H7 (cell line): ENCODE data around the gene PCTP. TPM values are rescaled to one million over a fixed set of nuclear protein-coding genes. Genes with fewer than 3 reads are reported as not detected.

Source experiments
- DNase-seq: peaks from one replicate; pipeline ENCODE4 v3.0.0; 2012
- H3K27me3 ChIP-seq: 2 replicates; pipeline ENCODE4 v1.6.0; 2011; ENCODE audit warnings: mild to moderate bottlenecking, low read length; ENCODE audit not compliant: control insufficient read depth, insufficient read depth
- H3K36me3 ChIP-seq: replicated peaks from 2 replicates; pipeline ENCODE4 v1.5.1; 2011; ENCODE audit warnings: low read length; ENCODE audit not compliant: control insufficient read depth, insufficient read depth
- H3K4me3 ChIP-seq: 2 replicates; pipeline ENCODE4 v1.5.1; 2011; ENCODE audit warnings: low read depth, mild to moderate bottlenecking, control low read depth, low read length, moderate library complexity; ENCODE audit not compliant: insufficient read depth
- total RNA-seq: library from RNA; depleted of rRNA; stranded (reverse); fragments of >200 nt; shearing (Covaris generic); gene quantifications from 2 replicates; pipeline ENCODE4 v1.2.3, GENCODE V29; 2014

Gene PCTP
- total RNA-seq, 1 experiment from 2014 or later = 20.3 TPM

GRCh38 chr17:55778389-55779118 lies 27.7 kb downstream of the PCTP start:
- DNase-seq = no peak
- no peaks in the 10 kb centered on the region for H3K27me3 ChIP-seq
- H3K36me3 ChIP-seq = no peaks in the 10 kb centered on the region; the same call in 1 of the 2 replicates
- H3K4me3 ChIP-seq = no peak overlapping the region

DNA sequence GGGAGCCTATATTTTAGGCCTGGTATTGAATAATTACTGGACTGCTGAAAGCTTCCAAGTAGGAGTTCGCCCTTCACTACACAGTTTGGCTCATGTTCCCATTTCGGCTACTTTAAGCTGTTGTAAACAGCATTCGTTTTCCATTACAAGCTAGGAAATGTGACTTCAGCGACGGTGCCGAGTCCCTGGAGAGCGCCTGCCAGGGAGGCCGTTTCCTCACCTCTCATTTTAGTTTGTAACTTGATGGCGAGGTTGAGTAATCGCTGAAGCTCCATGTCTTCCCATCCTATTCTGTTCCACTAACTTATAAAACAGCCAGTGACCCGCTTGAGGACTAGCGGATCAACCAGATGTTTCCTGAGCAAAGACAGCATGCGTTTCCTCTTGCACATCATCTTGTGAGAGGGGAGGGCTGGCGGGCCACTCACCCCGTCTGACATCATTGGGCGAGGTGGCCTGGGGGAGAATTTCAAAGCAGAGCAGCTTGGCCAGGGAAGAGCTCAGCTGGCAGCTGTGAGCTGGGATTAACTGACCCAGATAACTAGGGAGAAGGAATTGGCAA lies 32.9 kb downstream of the PCTP start:
- DNase-seq = no peak
- Histone ChIP-seq H3K36me3 (no peaks in the 10 kb centered on the region), H3K27me3 (no peaks in the 10 kb centered on the region), H3K4me3 (no peak overlapping the region)

- no peak for DNase-seq
- Histone ChIP-seq H3K4me3 (no peak overlapping the region), H3K36me3 (no peaks in the 10 kb centered on the region)
These were observed 33.8 kb downstream of the PCTP start for GRCh38 chr17:55784666-55785065.

DNA sequence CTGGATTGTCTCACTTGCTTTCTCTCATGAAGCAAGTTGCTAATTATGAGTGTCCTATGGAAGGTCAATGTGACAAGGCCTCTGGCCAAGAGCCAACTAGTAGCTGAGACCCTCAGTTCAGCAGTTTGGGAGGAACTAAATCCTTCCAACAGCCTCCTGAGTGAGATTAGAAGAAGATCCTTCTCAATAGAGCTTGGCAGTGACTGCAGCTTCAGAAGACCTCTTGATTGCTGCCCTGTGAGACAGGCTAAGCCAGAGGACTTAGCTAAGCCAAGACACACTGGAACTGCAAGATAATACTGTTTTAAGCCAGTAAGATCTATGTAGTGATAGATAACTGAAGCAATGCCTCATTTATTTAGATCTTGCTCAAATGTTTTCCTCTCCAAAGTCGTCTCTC lies 34.3 kb downstream of the PCTP start:
- DNase-seq = no peak
- Histone ChIP-seq H3K27me3 (no peaks in the 10 kb centered on the region), H3K4me3 (no peak overlapping the region), H3K36me3 (no peaks in the 10 kb centered on the region)

More at GRCh38 chr17:55784666-55785065, 33.8 kb downstream of the PCTP start:
- H3K27me3 ChIP-seq = no peaks in the 10 kb centered on the region

- Histone ChIP-seq H3K36me3 (no peaks in the 10 kb centered on the region), H3K4me3 (no peak overlapping the region), H3K27me3 (no peaks in the 10 kb centered on the region)
- no peak for DNase-seq
These were observed 42.4 kb downstream of the PCTP start for GRCh38 chr17:55793272-55793671.

- no peak for DNase-seq
- Histone ChIP-seq H3K4me3 (no peak overlapping the region), H3K27me3 (no peaks in the 10 kb centered on the region), H3K36me3 (no peaks in the 10 kb centered on the region)
These were observed 44.1 kb downstream of the PCTP start for GRCh38 chr17:55794725-55795482.

DNA sequence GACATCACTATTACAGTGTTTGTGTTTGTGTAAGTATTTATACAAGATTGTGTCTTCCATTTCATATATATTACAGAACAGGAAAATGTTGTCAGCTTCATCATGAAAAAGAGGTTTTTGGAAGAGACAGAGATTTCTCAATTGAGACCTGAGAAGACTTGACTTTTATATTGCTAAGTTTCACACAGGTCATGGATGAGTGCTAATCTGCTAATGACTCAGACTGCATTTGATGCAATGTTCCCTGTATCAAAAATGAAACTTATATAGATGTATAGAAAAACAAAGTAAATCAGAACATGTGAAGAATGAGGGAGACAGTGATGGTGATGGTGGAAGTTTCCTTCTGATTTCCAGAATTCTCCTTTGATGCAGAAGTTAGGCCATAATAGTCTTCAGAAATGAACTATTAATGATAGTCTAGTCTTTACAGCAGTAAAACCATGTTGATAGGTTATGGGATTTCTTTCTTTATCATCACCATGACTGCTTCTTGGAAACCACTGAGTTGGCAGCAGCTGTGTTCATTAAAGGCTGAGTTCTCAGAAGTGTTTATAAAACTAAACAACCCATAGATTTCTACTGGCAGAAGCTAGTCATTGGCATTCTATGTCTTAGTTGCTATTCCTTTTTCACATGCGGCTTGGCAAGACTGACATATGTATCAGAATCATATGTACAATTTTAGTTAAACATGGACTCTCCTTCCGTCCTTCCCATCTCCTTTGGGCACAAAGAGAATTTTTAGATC lies 56.1 kb downstream of the PCTP start:
- no peak for DNase-seq
- Histone ChIP-seq H3K27me3 (no peaks in the 10 kb centered on the region), H3K36me3 (no peaks in the 10 kb centered on the region)

GRCh38 chr17:55811536-55811935 lies 60.7 kb downstream of the PCTP start:
- no peaks in the 10 kb centered on the region for H3K27me3 ChIP-seq
- no peak overlapping the region for H3K4me3 ChIP-seq
- H3K36me3 ChIP-seq = no peaks in the 10 kb centered on the region
- no peak for DNase-seq

More for the DNA sequence above, 56.1 kb downstream of the PCTP start:
- H3K4me3 ChIP-seq = no peak overlapping the region

DNA sequence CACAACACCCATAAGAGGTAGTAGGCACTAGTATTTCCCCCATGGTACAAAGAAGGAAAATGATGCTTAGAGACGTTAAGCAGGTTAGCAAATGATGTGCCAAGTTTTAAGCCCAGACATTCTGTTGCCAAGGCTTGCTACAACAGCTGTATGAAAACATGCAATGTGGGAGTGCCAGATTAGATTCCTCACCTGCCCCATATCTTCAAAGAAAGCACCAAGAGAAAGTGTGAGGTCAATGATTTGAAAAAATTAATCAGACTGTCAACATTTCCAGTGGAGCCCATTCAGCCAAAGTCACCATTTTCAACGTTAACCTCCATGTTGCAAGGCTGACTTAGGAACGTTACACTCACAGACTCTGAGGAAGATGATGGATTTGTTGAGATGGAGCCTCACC lies 61.5 kb downstream of the PCTP start:
- Histone ChIP-seq H3K27me3 (no peaks in the 10 kb centered on the region), H3K36me3 (no peaks in the 10 kb centered on the region)

GRCh38 chr17:55813944-55814343 lies 63.1 kb downstream of the PCTP start:
- Histone ChIP-seq H3K36me3 (no peaks in the 10 kb centered on the region), H3K27me3 (no peaks in the 10 kb centered on the region), H3K4me3 (no peak overlapping the region)
- no peak for DNase-seq

More for the DNA sequence above, 61.5 kb downstream of the PCTP start:
- no peak for DNase-seq
- H3K4me3 ChIP-seq = no peak overlapping the region

- Histone ChIP-seq H3K4me3 (no peak overlapping the region), H3K36me3 (no peaks in the 10 kb centered on the region), H3K27me3 (no peaks in the 10 kb centered on the region)
- DNase-seq = no peak
These were observed 63.5 kb downstream of the PCTP start for GRCh38 chr17:55814377-55814776.

DNA sequence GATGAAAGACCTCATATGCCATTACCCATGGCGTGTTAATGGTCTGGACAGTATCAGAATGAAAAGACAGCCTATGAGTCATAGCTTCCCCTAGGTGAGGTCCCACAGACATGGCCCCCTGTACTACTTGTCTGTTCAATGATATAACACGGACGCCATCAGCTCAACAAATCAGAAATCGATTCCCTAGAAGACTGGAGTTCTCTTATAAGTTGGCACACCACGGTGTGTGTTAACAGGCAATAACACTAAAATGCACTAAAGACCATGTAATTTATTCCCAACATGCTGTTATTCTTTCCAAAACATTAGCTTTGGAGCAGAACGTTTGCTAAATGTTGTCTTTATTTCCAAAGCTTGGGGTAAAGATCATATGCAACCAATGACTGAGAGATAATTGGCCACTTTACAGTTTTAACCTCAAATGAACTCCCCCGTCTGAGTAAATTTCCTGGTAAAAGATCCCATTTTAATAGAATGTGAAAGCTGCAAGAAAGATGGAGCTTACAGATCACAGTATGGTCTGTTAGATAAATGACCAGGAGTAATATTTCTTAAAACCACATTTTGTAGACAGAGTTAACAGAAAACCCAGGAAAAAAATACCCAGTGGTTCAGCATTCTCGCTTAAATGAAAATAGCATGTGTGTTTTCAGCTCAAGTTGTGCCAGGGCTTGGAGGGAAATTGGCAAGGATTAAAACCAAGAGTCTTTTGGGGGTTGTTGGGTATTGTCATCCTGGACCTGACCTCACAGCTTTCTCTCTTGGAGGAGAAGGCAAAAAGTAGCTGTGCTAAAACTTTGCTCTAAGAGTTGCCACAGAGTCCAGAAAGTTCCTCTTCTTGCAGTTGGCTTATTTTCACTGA lies 65.9 kb downstream of the PCTP start:
- no peak overlapping the region for H3K4me3 ChIP-seq
- H3K36me3 ChIP-seq = no peaks in the 10 kb centered on the region
- no peaks in the 10 kb centered on the region for H3K27me3 ChIP-seq
- no peak for DNase-seq

DNA sequence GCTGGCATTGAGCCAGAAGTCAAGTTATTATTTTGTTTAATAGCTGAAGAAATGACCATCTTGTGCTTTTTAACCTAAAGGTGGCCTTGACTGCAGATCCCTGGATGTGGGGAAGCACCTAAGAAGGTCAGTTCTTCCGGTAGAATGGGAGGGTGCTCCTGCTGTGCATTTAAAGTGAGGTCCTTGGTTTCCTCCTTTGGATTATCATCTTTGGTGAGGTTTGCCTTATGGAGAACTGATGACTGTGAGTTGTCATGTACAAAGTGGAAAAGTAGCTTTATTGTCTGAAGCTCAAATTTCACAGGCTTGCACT lies 66.5 kb downstream of the PCTP start:
- Histone ChIP-seq H3K27me3 (no peaks in the 10 kb centered on the region), H3K36me3 (no peaks in the 10 kb centered on the region), H3K4me3 (no peak overlapping the region)
- no peak for DNase-seq

- H3K27me3 ChIP-seq = no peaks in the 10 kb centered on the region
These were observed 67.2 kb downstream of the PCTP start for GRCh38 chr17:55818026-55818425.

More at GRCh38 chr17:55818026-55818425, 67.2 kb downstream of the PCTP start:
- no peak for DNase-seq
- Histone ChIP-seq H3K4me3 (no peak overlapping the region), H3K36me3 (no peaks in the 10 kb centered on the region)
